Measurements from ENCODE around the gene OPRL1.

DNA sequence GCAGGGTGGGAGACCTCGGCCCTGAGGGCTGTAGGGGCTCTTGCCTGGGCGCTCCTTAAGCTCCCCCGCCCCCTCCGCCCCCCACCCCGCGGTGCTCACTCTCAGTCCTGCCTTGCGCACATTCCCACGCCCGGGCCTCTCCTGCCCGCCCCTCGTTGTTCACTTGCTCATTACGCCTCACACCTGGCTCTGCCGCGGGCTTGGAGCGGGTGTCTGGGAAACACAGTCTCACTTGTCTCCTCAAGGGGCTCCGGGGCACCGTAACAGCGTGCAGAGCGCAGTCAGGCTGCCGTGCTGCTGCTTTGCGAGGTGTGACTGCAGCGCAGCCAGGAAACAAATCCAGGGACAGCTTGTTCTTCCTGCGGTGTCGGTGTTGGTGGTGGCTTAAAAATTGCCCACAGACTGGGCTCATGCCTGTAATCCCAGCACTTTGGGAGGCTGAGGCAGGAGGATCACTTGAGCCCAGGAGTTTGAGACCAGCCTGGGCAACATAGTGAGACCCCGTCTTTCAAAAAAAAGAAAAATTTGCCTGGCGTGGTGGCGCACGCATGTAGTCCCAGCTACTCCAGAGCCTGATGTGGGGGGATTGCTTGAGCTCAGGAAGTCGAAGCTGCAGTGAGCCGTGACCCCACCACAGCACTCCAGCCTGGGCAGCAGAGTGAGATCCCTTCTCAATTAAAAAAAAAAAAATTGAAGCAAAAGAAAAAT lies 22.9 kb downstream of the OPRL1 start:
- TF ChIP-seq, protein P1, sequence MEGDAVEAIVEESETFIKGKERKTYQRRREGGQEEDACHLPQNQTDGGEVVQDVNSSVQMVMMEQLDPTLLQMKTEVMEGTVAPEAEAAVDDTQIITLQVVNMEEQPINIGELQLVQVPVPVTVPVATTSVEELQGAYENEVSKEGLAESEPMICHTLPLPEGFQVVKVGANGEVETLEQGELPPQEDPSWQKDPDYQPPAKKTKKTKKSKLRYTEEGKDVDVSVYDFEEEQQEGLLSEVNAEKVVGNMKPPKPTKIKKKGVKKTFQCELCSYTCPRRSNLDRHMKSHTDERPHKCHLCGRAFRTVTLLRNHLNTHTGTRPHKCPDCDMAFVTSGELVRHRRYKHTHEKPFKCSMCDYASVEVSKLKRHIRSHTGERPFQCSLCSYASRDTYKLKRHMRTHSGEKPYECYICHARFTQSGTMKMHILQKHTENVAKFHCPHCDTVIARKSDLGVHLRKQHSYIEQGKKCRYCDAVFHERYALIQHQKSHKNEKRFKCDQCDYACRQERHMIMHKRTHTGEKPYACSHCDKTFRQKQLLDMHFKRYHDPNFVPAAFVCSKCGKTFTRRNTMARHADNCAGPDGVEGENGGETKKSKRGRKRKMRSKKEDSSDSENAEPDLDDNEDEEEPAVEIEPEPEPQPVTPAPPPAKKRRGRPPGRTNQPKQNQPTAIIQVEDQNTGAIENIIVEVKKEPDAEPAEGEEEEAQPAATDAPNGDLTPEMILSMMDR (conservative IDR thresholded peaks at IDR 0.05 in 1 of 2, IDR thresholded peaks at IDR 0.05 in 1 of 2; ENCODE audit: low read depth in 1 of 2, low read length in 2 of 2), result no peak
- TF ChIP-seq EZH2 (IDR thresholded peaks at IDR 0.05; ENCODE audit: low read length, missing control alignments), result no peak
